ENCODE results near the gene TTC23. TPM values are rescaled to one million over a fixed set of nuclear protein-coding genes. Genes with fewer than 3 reads are reported as not detected.

The TTC23 gene
- total and polyA plus RNA-seq, 7 donors = 5.5 to 33.0 (median 19.9) TPM

DNA sequence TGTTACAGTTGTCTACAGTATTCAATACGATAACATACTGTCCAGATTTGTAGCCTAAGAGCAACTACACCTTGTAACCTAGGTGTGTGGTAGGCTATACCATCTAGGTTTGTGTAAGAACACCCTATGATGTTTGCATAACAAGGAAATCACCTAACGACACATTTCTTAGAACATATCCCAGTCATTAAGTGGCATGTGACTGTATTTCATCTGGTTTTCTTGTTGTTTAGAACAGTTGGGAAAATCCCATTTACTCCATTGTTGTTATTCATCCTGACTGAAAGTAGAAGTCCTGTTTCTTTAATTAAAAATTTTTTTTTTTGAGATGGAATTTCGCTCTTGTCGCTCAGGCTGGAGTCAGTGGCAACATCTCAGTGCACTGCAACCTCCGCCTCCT lies 33.2 kb upstream of the TTC23 start:
- Histone ChIP-seq H3K4me1 (no peaks in the 10 kb centered on the region), H3K9me3 (no peaks in the 10 kb centered on the region), H3K27me3 (no peaks in the 10 kb centered on the region), H3K4me3 (no peak overlapping the region), H3K27ac (no peak overlapping the region), H3K36me3 (no peaks in the 10 kb centered on the region)
- DNase-seq = no peak
- WGBS, 2 donors = 86 to 93% methylated on average over 5 of the region's 5 CpGs
- intact Hi-C loops (cut with DNase I) = no loop called here
- TF ChIP-seq EP300 (IDR thresholded peaks at IDR 0.05) = no peak
- no peak for TF ChIP-seq POLR2AphosphoS5 (IDR thresholded peaks at IDR 0.05)
- TF ChIP-seq, protein P1, sequence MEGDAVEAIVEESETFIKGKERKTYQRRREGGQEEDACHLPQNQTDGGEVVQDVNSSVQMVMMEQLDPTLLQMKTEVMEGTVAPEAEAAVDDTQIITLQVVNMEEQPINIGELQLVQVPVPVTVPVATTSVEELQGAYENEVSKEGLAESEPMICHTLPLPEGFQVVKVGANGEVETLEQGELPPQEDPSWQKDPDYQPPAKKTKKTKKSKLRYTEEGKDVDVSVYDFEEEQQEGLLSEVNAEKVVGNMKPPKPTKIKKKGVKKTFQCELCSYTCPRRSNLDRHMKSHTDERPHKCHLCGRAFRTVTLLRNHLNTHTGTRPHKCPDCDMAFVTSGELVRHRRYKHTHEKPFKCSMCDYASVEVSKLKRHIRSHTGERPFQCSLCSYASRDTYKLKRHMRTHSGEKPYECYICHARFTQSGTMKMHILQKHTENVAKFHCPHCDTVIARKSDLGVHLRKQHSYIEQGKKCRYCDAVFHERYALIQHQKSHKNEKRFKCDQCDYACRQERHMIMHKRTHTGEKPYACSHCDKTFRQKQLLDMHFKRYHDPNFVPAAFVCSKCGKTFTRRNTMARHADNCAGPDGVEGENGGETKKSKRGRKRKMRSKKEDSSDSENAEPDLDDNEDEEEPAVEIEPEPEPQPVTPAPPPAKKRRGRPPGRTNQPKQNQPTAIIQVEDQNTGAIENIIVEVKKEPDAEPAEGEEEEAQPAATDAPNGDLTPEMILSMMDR (IDR thresholded peaks at IDR 0.05) = no peak
- no peak for TF ChIP-seq POLR2A (IDR thresholded peaks at IDR 0.05)

DNA sequence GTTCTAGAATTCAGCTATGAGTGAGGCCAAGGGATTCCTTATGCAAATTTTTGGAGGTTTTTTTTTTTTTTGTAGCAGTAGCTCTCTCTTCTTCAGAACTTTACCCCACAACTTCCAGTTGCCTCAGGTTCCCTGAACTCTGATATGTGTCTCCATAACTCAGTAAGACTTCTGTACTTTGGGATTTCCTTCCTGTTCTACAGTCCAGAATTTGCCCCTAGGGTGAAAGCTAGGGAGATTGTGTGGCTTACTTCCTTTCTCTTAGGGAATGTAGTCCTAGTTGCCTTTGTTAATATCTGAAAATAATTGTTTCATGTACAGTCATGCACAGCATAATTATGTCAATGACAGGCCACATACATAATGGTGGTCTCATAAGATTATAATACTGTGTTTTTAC lies 32.7 kb upstream of the TTC23 start:
- DNase-seq = no peak
- Histone ChIP-seq H3K9me3 (no peaks in the 10 kb centered on the region), H3K27me3 (no peaks in the 10 kb centered on the region), H3K36me3 (no peaks in the 10 kb centered on the region), H3K4me3 (no peak overlapping the region), H3K27ac (no peak overlapping the region), H3K4me1 (no peaks in the 10 kb centered on the region)
- intact Hi-C loops (cut with DNase I) = no loop called here
- TF ChIP-seq EP300 (IDR thresholded peaks at IDR 0.05) = no peak
- TF ChIP-seq, protein P1 (IDR thresholded peaks at IDR 0.05) = no peak
- TF ChIP-seq POLR2AphosphoS5 (IDR thresholded peaks at IDR 0.05) = no peak
- TF ChIP-seq POLR2A (IDR thresholded peaks at IDR 0.05) = no peak

DNA sequence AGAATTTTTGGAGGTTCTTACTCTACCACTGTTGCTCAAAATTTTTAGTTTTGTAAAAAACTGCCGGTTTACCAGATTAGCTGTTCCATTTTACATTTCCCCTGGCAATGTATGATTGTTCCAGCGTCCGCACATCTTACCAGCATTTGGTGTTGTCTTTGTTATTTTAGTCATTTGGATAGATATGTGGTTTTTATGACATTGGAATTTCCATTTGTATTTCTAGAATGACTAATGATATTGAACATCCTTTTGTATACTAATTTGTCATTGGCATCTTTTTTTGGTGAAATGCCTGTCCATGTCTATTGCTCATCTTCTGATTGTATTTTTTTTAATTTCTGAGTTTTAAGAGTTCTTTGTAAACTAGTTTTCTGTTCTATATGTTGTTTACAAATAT lies 30.4 kb upstream of the TTC23 start:
- intact Hi-C loops (cut with DNase I) = loop anchor here (10.0 kb wide), 1 partner anchor 455 kb away; the partner anchor contains the start of gene LYSMD4
- no peak for DNase-seq
- TF ChIP-seq, protein P1 (IDR thresholded peaks at IDR 0.05) = no peak
- no peak for TF ChIP-seq POLR2AphosphoS5 (IDR thresholded peaks at IDR 0.05)
- no peaks in the 10 kb centered on the region for H3K9me3 ChIP-seq
- H3K4me3 ChIP-seq = no peak overlapping the region
- H3K27ac ChIP-seq = no peak overlapping the region
- no peaks in the 10 kb centered on the region for H3K27me3 ChIP-seq
- WGBS, 2 donors = 89 to 94% methylated on average over 3 of the region's 3 CpGs
- H3K4me1 ChIP-seq = no peaks in the 10 kb centered on the region
- no peaks in the 10 kb centered on the region for H3K36me3 ChIP-seq

DNA sequence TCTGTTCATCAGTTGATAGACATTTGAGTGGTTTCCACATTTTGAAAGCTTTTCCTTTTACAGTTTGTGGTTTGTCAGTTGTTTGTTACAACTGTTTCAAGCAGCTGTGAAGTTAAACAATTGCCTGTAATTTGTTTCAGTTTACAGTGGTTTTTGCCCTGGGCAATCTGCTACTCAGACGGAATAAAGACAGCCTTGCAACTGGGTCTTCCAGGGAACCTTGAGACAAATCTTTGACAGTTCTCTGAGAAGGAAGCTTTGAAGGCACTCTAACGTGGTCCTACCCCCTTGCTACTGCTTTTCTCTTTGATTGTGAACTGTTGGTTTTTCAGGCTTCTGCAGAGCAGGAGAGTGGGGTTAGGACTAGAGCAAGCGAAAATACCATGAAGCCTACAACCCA lies 29.9 kb upstream of the TTC23 start:
- Histone ChIP-seq H3K27me3 (no peaks in the 10 kb centered on the region), H3K27ac (no peak overlapping the region), H3K4me1 (no peaks in the 10 kb centered on the region), H3K9me3 (no peaks in the 10 kb centered on the region), H3K36me3 (no peaks in the 10 kb centered on the region), H3K4me3 (no peak overlapping the region)
- TF ChIP-seq POLR2A (IDR thresholded peaks at IDR 0.05) = no peak
- no peak for TF ChIP-seq POLR2AphosphoS5 (IDR thresholded peaks at IDR 0.05)
- TF ChIP-seq EP300 (IDR thresholded peaks at IDR 0.05) = no peak
- TF ChIP-seq, protein P1 (IDR thresholded peaks at IDR 0.05) = no peak
- intact Hi-C loops (cut with DNase I) = loop anchor here (10.0 kb wide), 1 partner anchor 456 kb away; the partner anchor contains the start of gene LYSMD4
- WGBS, 2 donors = 63 to 83% methylated on average over 3 of the region's 3 CpGs
- DNase-seq = no peak

DNA sequence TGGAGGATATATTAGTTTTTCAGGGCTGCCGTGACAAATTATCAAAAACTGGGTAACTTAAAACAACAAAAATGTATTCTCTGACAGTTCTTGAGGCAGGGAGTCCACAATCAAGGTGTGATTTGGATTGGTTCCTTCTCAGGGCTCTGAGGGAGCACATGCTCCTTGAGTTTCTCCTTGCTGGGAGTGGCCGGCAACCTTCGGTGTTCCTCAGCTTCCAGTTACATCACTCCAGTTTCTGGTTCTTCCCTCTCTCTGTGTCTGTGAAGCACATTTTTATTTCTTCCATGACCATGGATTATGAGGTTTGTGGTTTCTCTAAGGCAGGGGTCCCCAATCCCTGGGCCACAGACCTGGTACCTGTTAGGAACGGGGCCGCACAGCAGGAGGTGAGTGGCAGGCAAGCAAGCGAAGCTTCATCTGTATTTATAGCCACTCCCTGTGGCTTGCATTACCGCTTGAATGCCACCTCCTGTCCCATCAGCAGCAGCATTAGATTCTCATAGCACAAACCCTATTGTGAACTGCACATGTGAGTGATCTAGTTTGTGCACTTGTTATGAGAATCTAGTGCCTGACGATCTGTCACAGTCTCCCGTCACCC lies 26.2 kb upstream of the TTC23 start:
- intact Hi-C loops (cut with DNase I) = loop anchor here (10.0 kb wide), 1 partner anchor 459 kb away; the partner anchor contains the start of gene LYSMD4
- no peak for DNase-seq
- H3K4me3 ChIP-seq = no peak overlapping the region
- no peaks in the 10 kb centered on the region for H3K36me3 ChIP-seq
- TF ChIP-seq POLR2AphosphoS5 (IDR thresholded peaks at IDR 0.05) (no peak), EP300 (IDR thresholded peaks at IDR 0.05) (no peak), POLR2A (IDR thresholded peaks at IDR 0.05) (no peak)
- TF ChIP-seq, protein P1 (IDR thresholded peaks at IDR 0.05) = no peak
- 83 to 94% methylated on average over 9 of the region's 9 CpGs for WGBS, 2 donors
- no peaks in the 10 kb centered on the region for H3K9me3 ChIP-seq
- H3K4me1 ChIP-seq = peaks cover 0 to 4% (median 0%) of the 10 kb centered on the region in 4 donors
- H3K27me3 ChIP-seq = no peaks in the 10 kb centered on the region
- H3K27ac ChIP-seq = no peak overlapping the region
